ENCODE results near the gene ZNF594.
"Not testable (repeated sequence)": the region's sequence is repeated elsewhere in the genome, so short reads cannot be mapped to it uniquely, and the experiment has no call there.

ZNF594 gene

GRCh38 chr17:5135726-5136579, 55.7 kb downstream of the ZNF594 start:
- DNase-seq = no peak

- not testable (repeated sequence) for DNase-seq
Observed at GRCh38 chr17:5135131-5135712, 56.4 kb downstream of the ZNF594 start.

GRCh38 chr17:5134571-5134970, 57.1 kb downstream of the ZNF594 start:
- DNase-seq = not testable (repeated sequence)

- DNase-seq = not testable (repeated sequence)
Observed at GRCh38 chr17:5133961-5134360, 57.7 kb downstream of the ZNF594 start.

DNA sequence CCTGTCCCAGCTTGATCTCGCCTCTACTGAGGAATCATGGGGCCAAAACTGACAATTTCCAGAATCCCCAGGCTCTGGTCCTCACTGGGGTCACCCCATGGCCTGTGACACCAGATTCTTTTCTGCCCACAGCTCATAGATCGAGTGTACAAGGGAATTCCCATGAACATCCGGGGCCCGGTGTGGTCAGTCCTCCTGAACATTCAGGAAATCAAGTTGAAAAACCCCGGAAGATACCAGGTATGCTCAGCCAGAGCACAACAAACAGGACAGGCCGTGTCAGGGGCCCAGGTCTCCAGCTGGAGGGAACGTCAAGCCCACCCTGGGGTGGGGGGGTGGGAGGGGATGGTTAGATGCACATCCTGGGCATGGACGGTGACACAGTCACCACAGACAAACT, 58.4 kb downstream of the ZNF594 start:
- DNase-seq = no peak

- DNase-seq = not testable (repeated sequence)
Observed at GRCh38 chr17:5132503-5133225, 59.0 kb downstream of the ZNF594 start.

- DNase-seq = not testable (repeated sequence)
Observed at GRCh38 chr17:5131799-5132502, 59.7 kb downstream of the ZNF594 start.

DNA sequence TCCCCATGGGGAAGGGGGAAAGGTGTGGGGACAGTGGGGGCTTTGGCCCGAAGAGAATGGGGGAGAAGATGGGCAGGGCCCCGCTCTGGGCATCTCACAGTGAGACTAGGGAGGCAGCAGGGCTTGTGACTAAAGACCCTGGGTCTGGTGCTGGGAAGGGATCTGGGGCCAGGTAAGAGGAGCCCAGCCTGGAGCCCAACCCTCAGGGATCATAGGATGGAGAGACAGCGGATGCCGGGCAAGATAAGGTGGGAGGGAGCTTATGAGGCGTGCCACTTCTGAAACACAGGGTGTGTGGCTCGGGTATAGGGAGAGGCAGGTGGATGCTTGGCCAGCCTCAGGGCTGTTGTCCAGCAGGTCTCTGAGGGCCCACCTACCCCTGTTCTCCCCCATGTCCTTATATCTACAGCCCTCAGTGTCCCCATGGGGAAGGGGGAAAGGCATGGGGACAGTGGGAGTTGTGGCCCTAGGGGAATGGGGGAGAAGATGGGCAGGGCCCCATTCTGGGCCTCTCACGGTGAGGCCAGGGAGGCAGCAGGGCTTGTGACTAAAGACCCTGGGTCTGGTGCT, 60.4 kb downstream of the ZNF594 start:
- no peak for DNase-seq

- not testable (repeated sequence) for DNase-seq
Observed at GRCh38 chr17:5130687-5131086, 61.0 kb downstream of the ZNF594 start.

- not testable (repeated sequence) for DNase-seq
Observed at GRCh38 chr17:5130261-5130660, 61.4 kb downstream of the ZNF594 start.

DNA sequence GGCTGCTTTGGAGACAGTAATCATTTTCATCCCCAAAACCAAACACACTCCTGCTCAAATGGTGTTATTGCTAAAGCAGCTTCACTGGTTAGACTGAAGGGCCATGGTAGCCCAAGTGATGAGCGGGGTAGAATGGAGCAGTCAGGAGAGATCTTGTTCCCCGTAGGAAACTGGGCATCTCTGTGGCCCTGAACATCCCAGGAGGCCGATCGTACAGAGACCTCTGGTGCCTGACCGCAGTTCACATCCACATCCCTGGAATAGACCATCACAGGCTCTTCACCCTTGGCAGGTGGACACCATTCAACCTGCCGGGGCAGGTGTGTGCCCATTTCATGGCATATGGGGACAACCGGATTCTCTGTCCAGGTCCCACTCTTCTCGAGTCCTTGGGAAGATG, 61.9 kb downstream of the ZNF594 start:
- DNase-seq = not testable (repeated sequence)

All from hematopoietic multipotent progenitor cell treated with erythropoietin and hydrocortisone succinate and interleukin-3 and kit ligand, for 4 days (in vitro differentiated cells).